Suppressor macrophage (primary cell): ENCODE measurements around the gene TROAP.
"Not testable (repeated sequence)": the region's sequence is repeated elsewhere in the genome, so short reads cannot be mapped to it uniquely, and the experiment has no call there.

Experiments used
- DNase-seq, 4 experiments: peaks; one replicate each; pipeline ENCODE4 v3.0.0-alpha.2; 2020 to 2022
- total RNA-seq, 17 experiments: gene quantifications; one replicate each; lab custom pipeline; 2026; ENCODE audit warnings: mixed read lengths in 6 of 17, inconsistent platforms in 3 of 17; lab: John Stamatoyannopoulos, UW

TROAP gene
- total RNA-seq = 1.8 to 15.2 (median 5.8) reads per million in 17 experiments

GRCh38 chr12:49322708-49323523 is at the start of gene TROAP:
Gene TROAP, plus strand, starts transcription at chr12:49323255. Its CDS starts 354 bp downstream, at chr12:49323609.
- peak; percentile 98 to 99 (median 99) for DNase-seq

DNA sequence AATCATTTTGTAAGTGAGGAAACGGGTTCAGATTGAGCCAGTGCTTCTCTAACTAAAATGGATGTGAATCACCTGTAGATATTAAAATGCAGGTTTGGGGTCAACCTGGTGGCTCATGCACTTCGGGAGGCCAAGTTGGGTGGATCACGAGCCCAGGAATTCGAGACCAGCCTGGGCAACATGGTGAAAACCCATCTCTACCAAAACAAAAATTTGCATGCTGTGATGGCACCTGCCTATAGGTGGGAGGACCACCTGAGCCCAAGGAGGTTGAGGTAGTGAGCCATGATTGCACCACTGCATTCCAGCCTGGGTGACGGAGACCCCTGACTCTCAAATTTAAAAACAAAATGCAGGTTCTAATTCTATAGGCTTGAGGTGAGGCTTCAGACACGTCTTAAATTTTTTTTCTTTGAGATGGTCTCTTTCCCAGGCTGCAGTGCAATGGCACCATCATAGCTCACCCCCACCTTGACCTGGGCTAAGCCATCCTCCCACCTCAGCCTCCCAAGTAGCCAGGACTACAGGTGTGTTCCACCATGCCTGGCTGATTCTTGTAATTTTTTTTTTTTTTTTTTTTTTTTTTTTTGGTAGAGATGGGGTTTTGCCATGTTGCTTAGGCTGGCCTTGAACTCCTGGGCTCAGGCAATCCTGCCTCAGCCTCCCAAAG is 49.2 kb upstream of the TROAP start:
- DNase-seq = no peak

- DNase-seq = no peak
Measured at GRCh38 chr12:49274396-49275069, 48.5 kb upstream of the TROAP start.

DNA sequence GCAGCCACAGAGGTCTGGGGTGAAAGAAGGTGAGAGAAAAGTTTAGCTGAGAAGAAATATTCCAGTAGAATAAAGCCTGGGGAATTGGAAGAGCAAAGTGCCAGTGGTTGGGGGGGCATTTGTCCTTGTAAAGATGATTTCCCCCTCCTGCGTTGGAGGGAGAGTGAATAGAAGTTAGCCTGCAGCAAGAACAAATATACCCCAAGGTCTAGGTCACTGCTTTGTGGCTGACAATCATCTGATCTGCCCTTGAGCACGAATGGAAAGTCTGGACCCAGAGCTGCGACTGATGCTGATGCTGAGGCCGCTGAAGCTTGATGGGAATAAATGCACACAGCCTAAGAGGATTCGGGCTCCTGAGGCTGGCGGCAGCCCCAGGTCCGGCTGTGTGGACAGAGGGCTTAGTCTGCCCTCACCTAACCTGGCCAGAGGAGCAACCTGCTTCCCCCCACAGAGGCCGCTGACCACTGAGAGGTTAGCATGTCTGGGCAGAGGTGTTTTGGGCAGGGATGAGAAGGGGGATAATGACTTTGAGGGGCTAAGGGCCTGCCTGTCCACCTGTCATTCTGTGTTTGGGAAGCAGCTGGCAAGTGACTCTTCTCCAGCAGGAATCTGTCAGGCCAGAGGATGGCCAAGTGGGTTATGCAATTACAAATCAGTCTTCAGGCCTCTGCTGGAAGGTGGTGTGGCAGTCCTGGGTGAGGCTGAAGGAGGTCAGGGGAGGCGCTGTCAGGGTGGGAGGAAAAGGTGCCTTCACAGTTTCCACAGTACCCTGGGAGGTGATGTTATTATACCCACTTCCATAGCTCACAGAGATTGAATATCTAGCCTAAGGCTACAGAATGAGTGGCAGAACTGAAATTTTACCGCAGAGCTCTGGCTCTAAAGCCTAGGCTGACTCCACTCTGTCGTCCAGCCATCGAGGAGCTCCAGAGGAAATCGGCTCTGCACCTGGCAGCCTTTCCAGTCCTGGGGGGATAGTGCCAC is 46.5 kb upstream of the TROAP start:
- no peak for DNase-seq

DNA sequence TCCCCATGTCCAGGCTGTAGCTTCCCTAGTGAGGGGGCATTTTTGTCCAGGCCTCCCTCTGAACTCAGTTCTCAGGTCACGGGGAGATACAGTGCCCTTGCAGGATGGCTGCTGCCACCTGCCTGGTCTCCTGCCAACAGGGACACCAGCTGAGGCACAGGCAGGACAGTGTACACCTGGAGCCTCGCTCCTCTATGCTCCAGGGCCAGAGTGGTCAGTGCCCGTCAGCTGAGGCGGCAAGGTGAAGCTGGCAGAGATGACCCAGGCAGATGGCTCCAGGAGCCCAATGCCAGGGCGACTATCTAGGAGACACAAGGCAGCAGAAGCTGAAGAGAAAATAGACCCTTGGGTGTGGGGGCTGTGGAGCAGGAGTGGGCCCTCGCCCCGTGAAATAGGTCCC is 45.6 kb upstream of the TROAP start:
- no peak for DNase-seq

DNA sequence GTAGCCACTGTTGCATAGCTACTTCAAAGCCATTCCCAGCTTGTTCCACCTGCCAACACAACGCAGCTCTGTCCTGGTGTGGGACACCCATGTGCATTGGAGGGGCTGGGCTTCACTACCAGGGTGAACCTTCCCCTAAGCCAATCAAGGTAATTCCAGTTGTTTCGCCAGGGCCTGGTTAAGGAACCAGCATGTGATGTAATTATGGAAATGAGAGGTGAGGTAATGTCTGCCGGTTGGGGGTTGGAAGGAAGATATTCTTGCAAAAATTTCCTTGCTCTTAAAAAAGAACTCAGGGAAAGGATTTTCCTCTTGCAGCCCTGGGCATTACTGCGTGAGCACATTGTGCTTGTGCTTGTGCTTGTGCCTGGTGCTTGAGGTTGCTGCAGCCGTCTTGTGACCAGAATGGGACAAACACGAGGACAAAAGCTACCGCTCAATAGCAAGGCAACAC is 43.3 kb upstream of the TROAP start:
- DNase-seq = peak; percentile 41 to 72 (median 68)

- DNase-seq = not testable (repeated sequence)
Measured at GRCh38 chr12:49280545-49280944, 42.5 kb upstream of the TROAP start.

- DNase-seq = no peak
Measured at GRCh38 chr12:49282302-49282701, 40.8 kb upstream of the TROAP start.

DNA sequence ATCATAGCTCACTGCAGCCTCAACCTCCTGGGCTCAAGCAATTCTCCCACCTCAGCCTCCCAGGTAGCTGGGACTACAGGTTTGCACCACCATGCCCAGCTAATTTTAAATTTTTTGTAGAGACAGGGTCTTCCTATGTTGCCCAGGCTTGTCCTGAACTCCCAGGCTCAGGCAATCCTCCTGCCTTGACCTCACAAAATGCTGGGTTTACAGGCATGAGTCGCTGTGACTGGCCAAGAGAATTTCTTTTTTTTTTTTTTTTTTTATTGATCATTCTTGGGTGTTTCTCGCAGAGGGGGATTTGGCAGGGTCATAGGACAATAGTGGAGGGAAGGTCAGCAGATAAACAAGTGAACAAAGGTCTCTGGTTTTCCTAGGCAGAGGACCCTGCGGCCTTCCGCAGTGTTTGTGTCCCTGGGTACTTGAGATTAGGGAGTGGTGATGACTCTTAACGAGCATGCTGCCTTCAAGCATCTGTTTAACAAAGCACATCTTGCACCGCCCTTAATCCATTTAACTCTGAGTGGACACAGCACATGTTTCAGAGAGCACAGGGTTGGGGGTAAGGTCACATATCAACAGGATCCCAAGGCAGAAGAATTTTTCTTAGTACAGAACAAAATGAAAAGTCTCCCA is 40.2 kb upstream of the TROAP start:
- not testable (repeated sequence) for DNase-seq

- no peak for DNase-seq
Measured at GRCh38 chr12:49283541-49284429, 39.3 kb upstream of the TROAP start.

DNA sequence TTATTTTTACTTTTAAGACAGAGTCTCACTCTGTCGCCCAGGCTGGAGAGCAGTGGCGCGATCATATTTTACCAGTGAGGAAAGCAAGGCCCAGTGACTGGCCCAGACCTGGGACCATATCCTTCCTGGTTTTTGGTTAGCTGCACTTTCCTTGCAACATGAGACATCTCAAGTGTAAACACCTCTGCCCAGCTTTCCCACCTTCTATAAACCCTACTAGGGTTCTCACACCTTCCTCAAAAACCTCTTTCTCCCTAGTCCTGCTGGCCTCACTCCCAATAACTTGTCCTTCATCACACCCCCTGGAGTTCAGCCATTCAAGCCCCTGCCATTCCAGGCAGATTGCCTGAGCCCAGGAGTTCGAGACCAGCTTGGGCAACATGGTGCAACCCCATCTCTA is 38.4 kb upstream of the TROAP start:
- no peak for DNase-seq

- DNase-seq = no peak
Measured at GRCh38 chr12:49287876-49288275, 35.2 kb upstream of the TROAP start.

DNA sequence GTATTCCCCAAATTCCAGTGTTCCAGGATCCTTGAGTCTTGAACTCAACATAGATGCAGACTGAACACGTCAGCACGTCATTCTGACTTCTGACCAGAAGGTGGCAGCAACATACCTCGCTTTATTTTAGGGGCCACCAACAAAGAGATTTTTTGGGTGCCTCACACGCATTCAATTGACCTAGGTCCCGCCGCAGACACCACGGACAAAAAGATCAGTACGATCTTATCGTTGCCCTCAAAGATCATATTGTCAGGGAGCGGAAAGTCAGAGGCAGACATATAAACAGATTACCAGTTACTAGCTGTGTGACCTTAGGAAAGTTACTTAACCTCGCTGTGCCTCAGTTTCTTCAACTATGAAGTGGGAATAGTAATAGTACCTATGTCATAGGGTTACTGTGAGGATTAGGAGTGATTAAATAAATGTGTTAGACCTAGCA is 34.6 kb upstream of the TROAP start:
- peak; percentile 73 to 82 (median 76) for DNase-seq

DNA sequence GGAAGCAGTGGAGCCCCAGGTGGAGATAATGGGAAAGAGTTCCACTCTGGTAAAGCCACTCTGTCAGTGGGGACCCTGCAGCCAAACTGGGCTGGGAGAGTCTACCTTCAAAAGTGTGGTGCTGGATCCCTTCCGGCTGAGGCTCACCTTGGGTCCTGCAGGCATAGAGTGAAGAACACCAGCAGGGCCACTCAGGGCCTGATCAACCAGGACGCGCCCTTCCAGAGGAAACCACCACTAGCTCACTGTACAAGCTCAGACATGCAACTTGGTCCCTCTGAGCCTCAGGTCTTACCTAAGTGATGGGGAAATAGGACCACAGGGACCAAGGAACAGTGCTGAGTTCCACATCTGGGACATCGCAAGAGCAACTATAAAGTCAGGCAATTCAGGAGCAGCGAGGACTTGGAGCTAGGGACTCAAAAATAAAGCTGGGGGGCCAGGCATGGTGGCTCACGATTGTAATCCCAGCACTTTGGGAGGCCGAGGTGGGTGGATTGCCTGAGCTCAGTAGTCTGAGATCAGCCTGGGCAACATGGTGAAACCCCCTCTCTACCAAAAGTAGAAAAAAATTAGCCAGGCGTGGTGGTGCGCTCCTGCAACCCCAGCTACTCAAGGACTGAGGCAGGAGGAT is 34.0 kb upstream of the TROAP start:
- no peak for DNase-seq

- DNase-seq = no peak
Measured at GRCh38 chr12:49292729-49293055, 30.4 kb upstream of the TROAP start.

DNA sequence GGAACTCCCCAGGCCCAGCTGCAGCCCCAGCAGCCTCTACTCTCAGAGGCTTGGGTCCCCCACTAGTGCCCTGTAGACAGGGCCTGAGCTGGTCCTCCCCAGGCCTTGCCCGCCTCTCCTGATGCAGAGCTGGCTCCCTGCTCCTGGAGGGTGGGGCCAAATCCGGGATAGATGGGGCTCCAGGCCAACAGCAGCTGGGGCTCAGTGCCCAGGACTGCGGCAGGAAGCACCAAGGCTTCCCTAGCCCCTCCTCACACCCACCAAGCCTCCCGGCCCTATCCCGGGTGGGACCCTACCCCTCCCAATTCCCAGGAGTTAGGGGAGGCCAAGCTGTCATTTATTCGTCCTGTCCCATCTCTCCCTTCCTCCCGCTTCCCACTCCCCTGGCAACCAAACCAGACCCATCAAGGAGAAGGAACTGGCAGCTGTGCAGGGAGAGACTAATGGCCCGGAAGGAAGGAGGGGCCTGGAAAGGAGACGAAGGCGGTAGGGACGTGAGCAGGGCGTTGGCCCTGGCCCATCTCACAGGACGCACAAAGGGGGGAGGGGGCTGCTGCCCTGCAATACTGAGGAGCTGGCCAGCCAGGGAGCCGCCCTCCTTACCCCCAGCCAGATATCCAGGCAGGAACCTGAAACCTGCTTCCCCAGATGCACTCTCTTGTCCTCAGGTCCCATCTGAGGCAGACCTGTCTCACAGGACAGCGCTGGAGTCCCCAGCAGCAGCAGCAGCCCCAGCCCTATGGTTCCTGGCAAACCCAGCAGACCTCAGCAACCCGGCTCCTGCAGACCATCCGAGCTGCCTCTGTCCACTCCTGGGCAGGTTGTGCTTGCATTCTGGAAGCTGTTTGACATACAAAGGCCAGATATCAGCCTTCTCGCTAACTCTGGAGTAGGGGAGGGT is 29.7 kb upstream of the TROAP start:
- no peak for DNase-seq

DNA sequence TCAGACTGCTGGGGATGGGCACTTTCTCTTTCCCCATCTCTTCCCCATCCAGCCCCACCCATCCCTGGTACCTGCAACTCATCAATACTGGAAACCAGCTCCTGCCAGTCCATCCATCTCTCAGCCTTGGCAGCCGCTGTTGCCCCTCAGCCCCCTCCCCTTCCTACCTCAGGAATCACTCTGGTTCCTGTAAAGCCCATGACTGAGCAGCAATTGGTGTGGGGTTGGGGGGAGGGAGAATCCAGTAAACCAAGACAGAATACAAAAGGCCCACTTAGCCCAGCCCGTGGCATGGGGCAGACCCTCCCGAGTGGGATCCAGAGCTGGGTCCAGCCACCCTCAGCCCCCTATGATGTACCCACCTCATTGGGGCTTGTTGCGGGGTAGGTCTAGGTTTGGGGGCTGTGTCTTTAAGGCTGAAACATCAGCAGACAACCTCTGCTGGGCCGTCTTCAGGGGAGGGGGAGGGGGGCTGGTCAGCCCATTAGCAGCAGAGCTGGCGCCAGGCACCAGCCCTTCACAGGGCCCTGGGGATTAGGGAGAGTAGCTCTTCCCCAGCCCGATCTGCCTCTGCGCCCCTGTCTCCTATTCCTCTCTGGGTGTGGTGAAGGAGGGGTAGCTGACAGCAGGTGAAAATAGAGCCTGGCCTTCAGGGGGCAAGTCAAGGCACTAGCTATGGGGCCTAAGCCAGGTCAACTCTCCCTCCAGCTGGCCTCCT is 28.8 kb upstream of the TROAP start:
- DNase-seq = no peak

GRCh38 chr12:49294804-49295081 is 28.3 kb upstream of the TROAP start:
- no peak for DNase-seq
